ENCODE data around the gene XRN2.
"Not testable (repeated sequence)": the region's sequence is repeated elsewhere in the genome, so short reads cannot be mapped to it uniquely, and the experiment has no call there.

- TF ChIP-seq POLR2AphosphoS5, POLR2A (IDR thresholded peaks at IDR 0.05): not testable (repeated sequence)
- TF ChIP-seq, protein P1, sequence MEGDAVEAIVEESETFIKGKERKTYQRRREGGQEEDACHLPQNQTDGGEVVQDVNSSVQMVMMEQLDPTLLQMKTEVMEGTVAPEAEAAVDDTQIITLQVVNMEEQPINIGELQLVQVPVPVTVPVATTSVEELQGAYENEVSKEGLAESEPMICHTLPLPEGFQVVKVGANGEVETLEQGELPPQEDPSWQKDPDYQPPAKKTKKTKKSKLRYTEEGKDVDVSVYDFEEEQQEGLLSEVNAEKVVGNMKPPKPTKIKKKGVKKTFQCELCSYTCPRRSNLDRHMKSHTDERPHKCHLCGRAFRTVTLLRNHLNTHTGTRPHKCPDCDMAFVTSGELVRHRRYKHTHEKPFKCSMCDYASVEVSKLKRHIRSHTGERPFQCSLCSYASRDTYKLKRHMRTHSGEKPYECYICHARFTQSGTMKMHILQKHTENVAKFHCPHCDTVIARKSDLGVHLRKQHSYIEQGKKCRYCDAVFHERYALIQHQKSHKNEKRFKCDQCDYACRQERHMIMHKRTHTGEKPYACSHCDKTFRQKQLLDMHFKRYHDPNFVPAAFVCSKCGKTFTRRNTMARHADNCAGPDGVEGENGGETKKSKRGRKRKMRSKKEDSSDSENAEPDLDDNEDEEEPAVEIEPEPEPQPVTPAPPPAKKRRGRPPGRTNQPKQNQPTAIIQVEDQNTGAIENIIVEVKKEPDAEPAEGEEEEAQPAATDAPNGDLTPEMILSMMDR (IDR thresholded peaks at IDR 0.05), result not testable (repeated sequence)
Measured at GRCh38 chr20:21413996-21414395, 110.9 kb downstream of the XRN2 start.

Data from stomach (tissue), 4 donors.